HepG2 (cell line): ENCODE data around the gene ECM1. TPM values are rescaled to one million over a fixed set of nuclear protein-coding genes. Genes with fewer than 3 reads are reported as not detected.

Experiments used
- ATAC-seq: fragments of 200-7000 bp; cut with Tn5 transposase; 3 replicates; pipeline ENCODE4 v1.9.1; 2020; ENCODE audit warnings: mild to moderate bottlenecking, moderate library complexity
- BruUV-seq: library from RNA; stranded (reverse); fragments of 400-500 nt; replicated peaks from 2 replicates; lab custom pipeline; 2021; lab: Mats Ljungman, UMichigan
- CTCF ChIA-PET: fragments of 300-600 bp; formaldehyde crosslinking; extraction: SDS; loops from one replicate; lab custom pipeline; 2021; ENCODE audit warnings: low total read pairs, inconsistent platforms, low intra/inter-chr PET ratio; lab: Yijun Ruan, JAX
- POLR2A ChIA-PET: fragments of 350-600 bp; sonication (Branson Sonifier 250); formaldehyde crosslinking; loops from one replicate; lab custom pipeline; 2020; ENCODE audit warnings: antibody characterized with exemption, inconsistent platforms; lab: Yijun Ruan, JAX
- DNase-seq: peaks from one replicate; pipeline ENCODE4 v3.0.0-alpha.2; 2015; ENCODE audit warnings: low spot score
- FAIRE-seq: peaks from 3 replicates; lab custom pipeline; 2011; peaks lifted over from hg19 to GRCh38; lab: Jason Lieb, UNC
- H2AFZ ChIP-seq: one replicate; pipeline ENCODE4 v1.6.1; 2011; ENCODE audit warnings: low read length, inconsistent platforms
- H3K27ac ChIP-seq: fragments of 300-600 bp; 3 replicates; pipeline ENCODE4 v1.8.0; 2011; ENCODE audit warnings: mixed run types, mild to moderate bottlenecking, mixed read lengths, low read length, inconsistent platforms; ENCODE audit not compliant: insufficient read depth; ENCODE audit errors: extremely low read length
- H3K27me3 ChIP-seq, 2 experiments: fragments of 200-600 bp in 1 of 2; 2 replicates in 1 of 2; 3 replicates in 1 of 2; pipeline versions ENCODE4 v1.6.0 to v1.8.0; 2011; ENCODE audit warnings: low read length in 2 of 2, mild to moderate bottlenecking in 2 of 2, moderate library complexity in 2 of 2, inconsistent platforms in 1 of 2; ENCODE audit not compliant: insufficient read depth in 2 of 2, control insufficient read depth in 1 of 2
- H3K36me3 ChIP-seq, 2 experiments: fragments of 200-600 bp in 1 of 2; replicated peaks in 1 of 2; 2 replicates in 1 of 2; 3 replicates in 1 of 2; pipeline versions ENCODE4 v1.5.1 to v1.8.0; 2011; ENCODE audit warnings: low read length in 2 of 2, inconsistent platforms in 1 of 2; ENCODE audit not compliant: insufficient read depth in 2 of 2, control insufficient read depth in 1 of 2
- H3K4me1 ChIP-seq: 2 replicates; pipeline ENCODE4 v1.5.1; 2012; ENCODE audit warnings: low read length, inconsistent platforms; ENCODE audit not compliant: insufficient read depth
- H3K4me2 ChIP-seq: 2 replicates; pipeline ENCODE4 v1.6.0; 2011; ENCODE audit warnings: low read depth, low read length, inconsistent platforms
- H3K4me3 ChIP-seq, 3 experiments: fragments of 200-600 bp in 1 of 3; sonication (generic), shearing (Covaris generic) in 1 of 3; replicated peaks in 1 of 3; 2 replicates each; pipeline ENCODE4 v1.5.1; 2011 to 2016; ENCODE audit warnings: low read length in 3 of 3, inconsistent platforms in 2 of 3, low read depth in 2 of 3, mild to moderate bottlenecking in 2 of 3, control low read depth in 1 of 3, mixed read lengths in 1 of 3; ENCODE audit not compliant: insufficient read depth in 1 of 3
- H3K79me2 ChIP-seq: one replicate; pipeline ENCODE4 v1.6.1; 2011; ENCODE audit warnings: low read length, inconsistent platforms; ENCODE audit not compliant: insufficient read depth
- H3K9ac ChIP-seq: 2 replicates; pipeline ENCODE4 v1.6.0; 2011; ENCODE audit warnings: mild to moderate bottlenecking, low read depth, low read length, inconsistent platforms; ENCODE audit not compliant: insufficient read depth
- H3K9me3 ChIP-seq: 2 replicates; pipeline ENCODE4 v1.5.1; 2012; ENCODE audit warnings: mild to moderate bottlenecking, low read length
- H4K20me1 ChIP-seq: 2 replicates; pipeline ENCODE4 v1.6.0; 2011; ENCODE audit warnings: inconsistent platforms, mild to moderate bottlenecking, low read length, moderate library complexity; ENCODE audit not compliant: insufficient read depth
- AGO2 ChIP-seq: fragments of 200-400 bp; formaldehyde crosslinking; optimal IDR thresholded peaks from 2 replicates; pipeline ENCODE3; 2017; ENCODE audit warnings: mild to moderate bottlenecking, low read depth, low read length, moderate library complexity
- ATRX ChIP-seq: sonication (generic); formaldehyde crosslinking; IDR thresholded peaks from 2 replicates; pipeline ENCODE4 v1.4.0; 2020; ENCODE audit warnings: missing genetic modification reagents, borderline replicate concordance
- BRD4 ChIP-seq: sonication (generic); formaldehyde crosslinking; IDR thresholded peaks from 2 replicates; pipeline ENCODE4 v1.4.0; 2020; ENCODE audit warnings: missing genetic modification reagents
- CHD4 ChIP-seq: fragments of 200-600 bp; sonication (generic); IDR thresholded peaks from 2 replicates; pipeline ENCODE4 v1.7.0; 2017; ENCODE audit warnings: mild to moderate bottlenecking, low read length, borderline replicate concordance
- CREM ChIP-seq, 2 experiments: sonication (generic) in 1 of 2; formaldehyde crosslinking in 1 of 2; IDR thresholded peaks; 2 replicates each; pipeline versions ENCODE4 v1.4.0 to v1.6.1; 2016 to 2020; ENCODE audit warnings: antibody characterized with exemption in 1 of 2, mild to moderate bottlenecking in 1 of 2, missing genetic modification reagents in 1 of 2
- HDAC6 ChIP-seq: fragments of 200-600 bp; sonication (generic); IDR thresholded peaks from 2 replicates; pipeline ENCODE4 v1.7.0; 2017; ENCODE audit warnings: mild to moderate bottlenecking, antibody characterized with exemption, low read length, low read depth
- HNRNPLL ChIP-seq: fragments of 200-400 bp; formaldehyde crosslinking; IDR thresholded peaks from 2 replicates; pipeline ENCODE4 v1.6.1; 2017; ENCODE audit warnings: mild to moderate bottlenecking, low read depth, low read length; ENCODE audit not compliant: poor library complexity, severe bottlenecking
- MTA1 ChIP-seq: sonication (generic); formaldehyde crosslinking; IDR thresholded peaks from 2 replicates; pipeline ENCODE4 v1.4.0; 2020; ENCODE audit warnings: missing genetic modification reagents, mild to moderate bottlenecking, borderline replicate concordance
- MTF1 ChIP-seq: sonication (generic); formaldehyde crosslinking; IDR thresholded peaks from 2 replicates; pipeline ENCODE4 v1.5.0; 2020; ENCODE audit warnings: missing genetic modification reagents
- TEAD2 ChIP-seq: sonication (generic); formaldehyde crosslinking; IDR thresholded peaks from 2 replicates; pipeline ENCODE4 v1.9.0; 2021; ENCODE audit warnings: missing genetic modification reagents
- TFDP1 ChIP-seq: IDR thresholded peaks from 2 replicates; pipeline ENCODE4 v1.6.1; 2016; ENCODE audit warnings: missing compliant biosample characterization, missing genetic modification reagents, borderline replicate concordance
- ZFP82 ChIP-seq: sonication (generic); formaldehyde crosslinking; IDR thresholded peaks from 2 replicates; pipeline ENCODE4 v1.5.1; 2020; ENCODE audit warnings: mild to moderate bottlenecking, missing genetic modification reagents, borderline replicate concordance
- ZNF235 ChIP-seq: sonication (generic); formaldehyde crosslinking; IDR thresholded peaks from 2 replicates; pipeline ENCODE4 v1.8.1; 2023; ENCODE audit warnings: mild to moderate bottlenecking, missing genetic modification reagents, borderline replicate concordance
- ZNF350 ChIP-seq: sonication (generic); formaldehyde crosslinking; IDR thresholded peaks from 2 replicates; pipeline ENCODE4 v1.4.0; 2020; ENCODE audit warnings: mild to moderate bottlenecking, low read depth, missing genetic modification reagents, borderline replicate concordance
- ZNF543 ChIP-seq: sonication (generic); formaldehyde crosslinking; IDR thresholded peaks from 2 replicates; pipeline ENCODE4 v1.4.0; 2020; ENCODE audit warnings: mild to moderate bottlenecking, missing genetic modification reagents
- ZNF839 ChIP-seq: sonication (generic); formaldehyde crosslinking; IDR thresholded peaks from 2 replicates; pipeline ENCODE4 v1.4.0; 2020; ENCODE audit warnings: missing genetic modification reagents, mild to moderate bottlenecking, borderline replicate concordance
- WGBS: methylation state at CpG from one replicate; pipeline ENCODE4 v1.1.6; 2017; ENCODE audit warnings: low lambda C conversion rate; 5-methylcytosine and 5-hydroxymethylcytosine counted together
- in situ Hi-C: cut with HindIII; loops from 2 replicates; pipeline ENCODE4 v1.10.0; 2017; ENCODE audit warnings: low pct_unique_long_range_greater_than_20kb; ENCODE audit not compliant: extremely low pct_ligation_motif_present
- intact Hi-C: fragments of 100-400 bp; cut with micrococcal nuclease; formaldehyde crosslinking; loops from one replicate; pipeline ENCODE4 v1.10.0; 2022; ENCODE audit not compliant: unreplicated experiment
- polyA plus RNA-seq, 8 experiments: library from polyadenylated mRNA; depleted of rRNA in 3 of 8; stranded (reverse) in 7 of 8; unstranded in 1 of 8; fragments of >200 nt; fragmentation: Illumina TruSeq in 4 of 8; extraction: Trizol in 4 of 8; gene quantifications; 2 replicates each; pipeline versions ENCODE4 v1.2.1 to v1.2.3, GENCODE V29; 2011 to 2016; ENCODE audit warnings: low read depth in 4 of 8, missing spikeins in 1 of 8, mixed read lengths in 1 of 8; ENCODE audit not compliant: insufficient read depth in 1 of 8
- total RNA-seq, 5 experiments: library from RNA; depleted of rRNA; stranded (reverse); fragments of >200 nt; fragmentation: Illumina TruSeq; extraction: Trizol; gene quantifications; 2 replicates each; pipeline ENCODE4 v1.2.3, GENCODE V29; 2016; ENCODE audit warnings: low read depth in 1 of 5

Gene ECM1
- total and polyA plus RNA-seq, 2 of the 13 experiments (the other 11 are each of a cell fraction or from before 2014, with no cell fraction given): 0.42 to 1.0 TPM

GRCh38 chr1:150558761-150559655 is 51.1 kb downstream of the ECM1 start:
- 97% methylated on average over 22 of the region's 28 CpGs for WGBS

GRCh38 chr1:150559656-150560010 is 51.7 kb downstream of the ECM1 start:
- POLR2A ChIA-PET: interaction anchor here (1.0 to 13.0 kb wide), 6 partner anchors 9 to 70 kb away, joined by 3 to 469 read pairs (median 18); partner anchors contain the start of genes ADAMTSL4, ENSA and MCL1
- WGBS: 96% methylated on average over 4 of the region's 10 CpGs
- H3K27ac ChIP-seq: no peak overlapping the region
- no peak for TF ChIP-seq BRD4 (CRISPR knock-in tag)
- no peak for TF ChIP-seq ZNF543 (CRISPR knock-in tag)
- TF ChIP-seq ZNF350 (CRISPR knock-in tag): 0 out of 2 replicates have a peak, but pooled peaks have one; percentile 4
- no peak for TF ChIP-seq ZNF839 (CRISPR knock-in tag)
- TF ChIP-seq ZFP82 (CRISPR knock-in tag): no peak
- no peak for TF ChIP-seq ZNF235 (CRISPR knock-in tag)
- TF ChIP-seq MTF1 (CRISPR knock-in tag): no peak
- no peak for TF ChIP-seq CREM (IDR thresholded peaks at IDR 0.05)
- TF ChIP-seq CREM (CRISPR knock-in tag; IDR thresholded peaks at IDR 0.05): no peak
- no peak for TF ChIP-seq MTA1 (CRISPR knock-in tag)
- TF ChIP-seq HNRNPLL: peak; percentile 17
- no peak for TF ChIP-seq ATRX (CRISPR knock-in tag)
- peak; percentile 32; the same call in 1 of the 2 replicates for TF ChIP-seq CHD4
- no peak for TF ChIP-seq TEAD2 (CRISPR knock-in tag)
- no peak for TF ChIP-seq TFDP1 (CRISPR knock-in tag)

More at GRCh38 chr1:150558761-150559655, 51.1 kb downstream of the ECM1 start:
- no peak overlapping the region for H3K4me3 ChIP-seq
- H3K27me3 ChIP-seq: no peaks in the 10 kb centered on the region
- no TSS peak for BruUV-seq
- ChIA-PET POLR2A (interaction anchor here (1.0 to 13.0 kb wide), 7 partner anchors 8 to 70 kb away, joined by 3 to 469 read pairs (median 6); partner anchors contain the start of genes ADAMTSL4, ENSA and MCL1), CTCF (interaction anchor here (2.3 kb wide), 1 partner anchor 94 kb away, joined by 20 read pairs; no protein-coding TSS in a partner anchor)
- no peaks in the 10 kb centered on the region for H3K9me3 ChIP-seq
- no peak overlapping the region for H3K4me2 ChIP-seq
- peaks cover 0 to 5% of the 10 kb centered on the region in 2 experiments; a peak in 2 of 5 replicates for H3K36me3 ChIP-seq
- H3K79me2 ChIP-seq: peaks cover 8% of the 10 kb centered on the region
- H3K27ac ChIP-seq: no peak overlapping the region
- ATAC-seq (no peak), DNase-seq (no peak), FAIRE-seq (no peak)
- peaks cover 50% of the 10 kb centered on the region for H3K4me1 ChIP-seq
- TF ChIP-seq HDAC6 (no peak), AGO2 (peak; percentile 63)
- H3K9ac ChIP-seq: no peak overlapping the region
- intact Hi-C loops (loop anchor here (10.0 kb wide), 1 partner anchor 304 kb away; the partner anchor contains the start of gene CA14), in situ Hi-C loops (no loop called here)
- no peak overlapping the region for H2AFZ ChIP-seq
- no peaks in the 10 kb centered on the region for H4K20me1 ChIP-seq

More at GRCh38 chr1:150559656-150560010, 51.7 kb downstream of the ECM1 start:
- Histone ChIP-seq H4K20me1 (no peaks in the 10 kb centered on the region), H2AFZ (no peak overlapping the region), H3K36me3 (peaks cover 0 to 5% of the 10 kb centered on the region in 2 experiments; a peak in 2 of 5 replicates), H3K9me3 (no peaks in the 10 kb centered on the region), H3K4me3 (no peak overlapping the region), H3K4me1 (peaks cover 50% of the 10 kb centered on the region), H3K27me3 (no peaks in the 10 kb centered on the region), H3K9ac (no peak overlapping the region), H3K79me2 (peaks cover 8% of the 10 kb centered on the region), H3K4me2 (no peak overlapping the region)
- ATAC-seq: no peak
- in situ Hi-C loops (loop anchor here (5.0 kb wide), 2 partner anchors 68 to 253 kb away; partner anchors contain the start of gene ENSA), intact Hi-C loops (loop anchor here (5.0 to 10.0 kb wide), 2 partner anchors 138 to 305 kb away; partner anchors contain the start of genes CA14 and GOLPH3L)
- no peak for DNase-seq
- CTCF ChIA-PET: interaction anchor here (2.3 kb wide), 1 partner anchor 95 kb away, joined by 20 read pairs; no protein-coding TSS in a partner anchor
- no peak for FAIRE-seq
- no TSS peak for BruUV-seq
